ENCODE measurements around the gene ZBTB34.
"Not testable (repeated sequence)": the region's sequence is repeated elsewhere in the genome, so short reads cannot be mapped to it uniquely, and the experiment has no call there.

The ZBTB34 gene, protein sequence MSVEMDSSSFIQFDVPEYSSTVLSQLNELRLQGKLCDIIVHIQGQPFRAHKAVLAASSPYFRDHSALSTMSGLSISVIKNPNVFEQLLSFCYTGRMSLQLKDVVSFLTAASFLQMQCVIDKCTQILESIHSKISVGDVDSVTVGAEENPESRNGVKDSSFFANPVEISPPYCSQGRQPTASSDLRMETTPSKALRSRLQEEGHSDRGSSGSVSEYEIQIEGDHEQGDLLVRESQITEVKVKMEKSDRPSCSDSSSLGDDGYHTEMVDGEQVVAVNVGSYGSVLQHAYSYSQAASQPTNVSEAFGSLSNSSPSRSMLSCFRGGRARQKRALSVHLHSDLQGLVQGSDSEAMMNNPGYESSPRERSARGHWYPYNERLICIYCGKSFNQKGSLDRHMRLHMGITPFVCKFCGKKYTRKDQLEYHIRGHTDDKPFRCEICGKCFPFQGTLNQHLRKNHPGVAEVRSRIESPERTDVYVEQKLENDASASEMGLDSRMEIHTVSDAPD

DNA sequence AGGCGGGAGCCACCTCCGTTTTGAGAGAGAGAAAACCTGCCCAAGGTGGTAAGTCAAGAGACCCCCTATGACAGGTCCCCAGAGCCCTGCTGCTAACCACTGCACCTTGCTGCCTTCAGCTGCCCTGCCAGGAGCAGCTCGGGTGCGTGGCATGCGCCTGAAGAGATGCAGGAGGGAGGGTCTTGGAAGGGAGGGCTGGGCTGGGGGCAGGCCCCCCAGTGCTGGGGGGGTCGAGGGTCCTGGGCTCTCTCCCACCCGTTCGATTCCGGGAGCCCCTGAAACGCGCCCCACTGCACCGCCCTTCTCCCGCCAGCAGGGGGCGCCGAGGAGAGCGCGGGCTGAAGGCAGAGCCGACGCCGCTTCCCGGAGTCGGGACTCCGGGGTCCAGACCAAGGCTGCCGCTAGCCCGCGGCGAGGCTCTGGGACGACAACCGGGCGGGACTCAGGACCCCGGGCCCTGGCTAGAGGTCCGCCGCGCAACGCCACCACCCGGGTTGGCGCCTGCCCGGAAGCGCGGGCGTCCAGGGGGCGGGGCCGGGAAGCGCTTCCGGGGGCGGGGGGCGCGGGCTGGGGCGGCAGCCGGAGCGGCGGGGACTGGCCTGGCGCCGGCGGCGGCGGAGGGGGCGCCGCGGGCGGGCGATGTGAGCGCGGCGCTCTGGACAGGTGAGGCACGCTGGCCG, at the start of gene ZBTB34:
Gene ZBTB34 (plus strand): TSS at position 563 of the 680 bp plus-strand sequence. CDS start 18,761 bp downstream, outside the sequence.
- Histone ChIP-seq H3K4me1 (ENCODE audit: insufficient read depth, low read length) (peaks cover 21% of the 10 kb centered on the region), H3K9me3 (ENCODE audit: control insufficient read depth, insufficient read depth, low read length) (no peaks in the 10 kb centered on the region), H3K36me3 (ENCODE audit: insufficient read depth, low read length) (peaks cover 3% of the 10 kb centered on the region; the same call in 1 of the 2 replicates), H3K9ac (ENCODE audit: low read depth, low read length) (peak within 1 kb of the TSS; percentile 79)

DNA sequence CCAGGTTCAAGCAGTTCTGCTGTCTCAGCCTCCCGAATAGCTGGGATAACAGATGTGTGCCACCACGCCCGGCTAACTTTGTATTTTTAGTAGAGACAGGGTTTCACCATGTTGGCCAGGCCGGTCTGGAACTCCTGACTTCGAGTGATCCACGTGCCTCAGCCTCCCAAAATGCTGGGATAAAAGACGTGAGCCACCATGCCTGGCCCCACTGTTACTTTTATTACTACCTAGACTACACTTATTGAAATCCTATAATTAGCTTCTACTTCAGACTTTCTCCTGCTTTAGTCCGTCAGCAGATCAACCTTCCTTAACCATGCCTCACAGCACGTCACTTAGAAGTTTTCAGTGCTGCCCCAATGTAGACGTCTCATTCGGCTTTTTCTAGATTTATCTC, 47.4 kb upstream of the ZBTB34 start:
- Histone ChIP-seq H3K36me3 (ENCODE audit: insufficient read depth, low read length) (no peaks in the 10 kb centered on the region; the same call in 1 of the 2 replicates), H3K4me1 (ENCODE audit: insufficient read depth, low read length) (no peaks in the 10 kb centered on the region), H3K9me3 (ENCODE audit: control insufficient read depth, insufficient read depth, low read length) (peaks cover 4% of the 10 kb centered on the region; the same call in 1 of the 2 replicates), H3K9ac (ENCODE audit: low read depth, low read length) (no peak overlapping the region)

DNA sequence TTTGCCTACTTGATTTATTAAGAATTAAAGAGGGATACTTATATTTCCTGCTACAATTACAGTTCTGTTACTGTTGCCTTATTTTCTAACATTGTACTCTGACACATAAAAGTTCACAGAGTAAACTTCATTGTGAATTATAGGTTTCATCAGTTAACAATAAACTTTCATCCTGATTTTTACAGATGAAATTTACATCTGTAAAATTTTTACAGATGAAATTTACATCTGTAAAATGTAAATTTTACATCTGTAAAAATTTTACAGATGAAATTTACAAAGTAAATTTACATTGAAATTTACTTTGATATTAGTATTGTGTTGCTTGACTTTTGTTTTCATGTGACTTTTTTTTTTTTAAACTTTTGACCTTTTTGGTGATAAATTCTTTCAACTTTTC, 46.3 kb upstream of the ZBTB34 start:
- Histone ChIP-seq H3K36me3 (ENCODE audit: insufficient read depth, low read length) (no peaks in the 10 kb centered on the region; the same call in 1 of the 2 replicates), H3K9ac (ENCODE audit: low read depth, low read length) (no peak overlapping the region), H3K9me3 (ENCODE audit: control insufficient read depth, insufficient read depth, low read length) (peaks cover 8% of the 10 kb centered on the region), H3K4me1 (ENCODE audit: insufficient read depth, low read length) (no peaks in the 10 kb centered on the region)

DNA sequence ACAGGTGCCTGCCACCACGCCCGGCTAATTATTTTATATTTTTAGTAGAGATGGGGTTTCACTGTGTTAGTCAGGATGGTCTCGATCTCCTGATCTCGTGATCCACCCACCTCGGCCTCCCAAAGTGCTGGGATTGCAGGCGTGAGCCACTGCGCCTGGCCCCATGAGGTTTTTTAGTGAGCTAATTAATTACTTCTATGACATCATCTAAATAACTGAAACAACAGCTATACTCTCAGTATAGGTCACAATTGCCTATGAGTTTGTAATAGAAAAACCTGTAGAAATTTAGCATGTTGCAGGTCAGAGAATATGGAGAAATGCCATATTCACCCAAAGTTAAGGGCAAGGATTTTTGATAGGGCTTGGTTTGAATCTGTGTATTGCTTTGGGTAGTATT, 42.8 kb upstream of the ZBTB34 start:
- H3K36me3 ChIP-seq (ENCODE audit: insufficient read depth, low read length); H3K9ac ChIP-seq (ENCODE audit: low read depth, low read length); H3K4me1 ChIP-seq (ENCODE audit: insufficient read depth, low read length): not testable (repeated sequence)
- peaks cover 10% of the 10 kb centered on the region for H3K9me3 ChIP-seq (ENCODE audit: control insufficient read depth, insufficient read depth, low read length)

DNA sequence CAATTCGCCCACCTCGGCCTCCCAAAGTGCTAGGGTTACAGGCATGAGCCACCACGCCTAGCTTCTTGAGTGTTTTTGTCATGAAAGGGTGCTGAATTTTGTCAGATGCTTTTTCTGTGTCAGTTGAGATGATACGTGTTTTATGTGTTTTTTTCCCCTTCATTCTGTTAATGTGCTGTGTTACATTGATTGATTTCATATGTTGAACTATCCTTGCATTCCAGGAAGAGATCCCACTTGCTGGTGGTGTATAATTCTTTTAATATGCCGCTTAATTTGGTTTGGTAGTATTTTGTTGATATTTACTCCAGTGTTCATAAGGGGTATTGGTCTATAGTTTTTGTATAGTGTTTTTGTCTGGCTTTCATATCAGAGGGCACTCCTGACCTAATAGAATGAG, 42.0 kb upstream of the ZBTB34 start:
- Histone ChIP-seq H3K9me3 (ENCODE audit: control insufficient read depth, insufficient read depth, low read length) (peaks cover 10% of the 10 kb centered on the region), H3K36me3 (ENCODE audit: insufficient read depth, low read length) (no peaks in the 10 kb centered on the region; the same call in 1 of the 2 replicates), H3K4me1 (ENCODE audit: insufficient read depth, low read length) (no peaks in the 10 kb centered on the region), H3K9ac (ENCODE audit: low read depth, low read length) (no peak overlapping the region)

DNA sequence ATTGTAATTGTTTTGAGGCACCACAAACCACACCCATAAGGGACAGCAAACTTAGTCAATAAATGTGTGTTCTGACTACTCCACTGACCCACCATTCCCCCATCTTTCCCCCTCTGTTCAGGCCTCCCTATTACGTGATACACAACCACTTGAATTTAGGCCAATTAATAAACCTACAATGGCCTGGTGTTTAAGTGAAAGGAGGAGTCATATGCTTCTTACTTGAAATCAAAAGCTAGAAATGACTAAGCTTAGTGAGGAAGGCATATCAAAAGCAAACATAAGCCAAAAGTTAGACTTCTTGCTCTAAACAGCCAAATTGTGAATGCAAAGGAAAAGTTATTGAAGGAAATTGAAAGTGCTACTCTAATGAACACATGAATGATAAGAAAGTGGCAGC, 41.0 kb upstream of the ZBTB34 start:
- H3K9ac ChIP-seq (ENCODE audit: low read depth, low read length), result no peak overlapping the region
- H3K36me3 ChIP-seq (ENCODE audit: insufficient read depth, low read length), result no peaks in the 10 kb centered on the region; the same call in 1 of the 2 replicates
- H3K4me1 ChIP-seq (ENCODE audit: insufficient read depth, low read length), result no peaks in the 10 kb centered on the region
- peaks cover 10% of the 10 kb centered on the region for H3K9me3 ChIP-seq (ENCODE audit: control insufficient read depth, insufficient read depth, low read length)

DNA sequence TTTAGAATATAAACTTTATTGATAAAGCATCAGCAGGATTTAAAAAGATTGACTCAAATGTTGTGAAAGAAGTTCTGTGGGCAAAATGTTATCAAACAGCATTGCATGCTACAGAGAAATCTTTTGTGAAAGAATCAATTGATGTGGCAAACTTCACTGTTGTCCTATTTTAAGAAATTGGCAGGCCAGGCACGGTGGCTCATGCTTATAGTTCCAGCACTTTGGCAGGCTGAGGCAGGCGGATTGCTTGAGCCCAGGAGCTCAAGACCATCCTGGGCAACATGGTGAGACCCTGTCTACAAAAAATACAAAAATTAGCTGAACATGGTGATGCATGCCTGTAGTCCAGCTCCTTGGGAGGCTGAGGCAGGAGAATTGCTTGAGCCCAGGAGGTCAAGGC, 38.2 kb upstream of the ZBTB34 start:
- H3K4me1 ChIP-seq (ENCODE audit: insufficient read depth, low read length), result no peaks in the 10 kb centered on the region
- H3K9ac ChIP-seq (ENCODE audit: low read depth, low read length), result no peak overlapping the region
- peaks cover 10% of the 10 kb centered on the region for H3K9me3 ChIP-seq (ENCODE audit: control insufficient read depth, insufficient read depth, low read length)
- no peaks in the 10 kb centered on the region; the same call in 1 of the 2 replicates for H3K36me3 ChIP-seq (ENCODE audit: insufficient read depth, low read length)

DNA sequence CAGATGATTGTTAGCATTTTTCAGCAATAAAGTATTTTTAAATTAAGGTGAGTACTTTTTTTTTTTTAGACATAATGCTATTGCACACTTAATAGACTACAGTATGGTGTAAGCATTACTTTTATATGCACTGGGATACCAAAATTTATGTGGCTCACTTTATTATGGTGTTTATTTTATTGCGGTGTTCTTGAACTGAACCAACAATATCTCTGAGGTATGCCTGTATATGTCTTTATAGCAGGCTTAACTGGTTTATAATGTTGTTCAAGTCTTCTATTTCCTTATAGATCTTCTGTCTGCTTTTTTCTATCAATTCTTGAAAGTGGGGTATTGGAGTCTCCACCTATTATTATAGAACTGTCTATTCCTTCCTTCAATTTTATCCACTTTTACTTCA, 37.6 kb upstream of the ZBTB34 start:
- H3K9ac ChIP-seq (ENCODE audit: low read depth, low read length), result no peak overlapping the region
- H3K9me3 ChIP-seq (ENCODE audit: control insufficient read depth, insufficient read depth, low read length), result peaks cover 7% of the 10 kb centered on the region
- no peaks in the 10 kb centered on the region; the same call in 1 of the 2 replicates for H3K36me3 ChIP-seq (ENCODE audit: insufficient read depth, low read length)
- H3K4me1 ChIP-seq (ENCODE audit: insufficient read depth, low read length), result no peaks in the 10 kb centered on the region

DNA sequence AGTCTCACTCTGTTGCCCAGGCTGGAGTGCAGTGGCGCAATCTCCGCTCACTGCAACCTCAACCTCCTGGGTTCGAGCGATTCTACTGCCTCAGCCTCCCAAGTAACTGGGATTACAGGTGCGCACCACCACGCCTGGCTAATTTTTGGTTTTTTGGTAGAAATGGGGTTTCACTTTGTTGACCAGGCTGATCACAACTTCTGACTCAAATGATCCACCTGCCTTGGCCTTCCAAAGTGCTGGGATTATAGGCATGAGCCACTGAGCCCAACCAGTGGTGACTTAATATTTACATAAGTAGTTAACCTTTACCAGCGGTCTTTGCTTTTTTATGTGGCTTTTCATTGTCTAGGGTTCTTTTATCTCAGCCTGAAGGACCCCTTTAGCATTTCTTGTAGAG, 36.4 kb upstream of the ZBTB34 start:
- not testable (repeated sequence) for H3K4me1 ChIP-seq (ENCODE audit: insufficient read depth, low read length); H3K9ac ChIP-seq (ENCODE audit: low read depth, low read length); H3K9me3 ChIP-seq (ENCODE audit: control insufficient read depth, insufficient read depth, low read length); H3K36me3 ChIP-seq (ENCODE audit: insufficient read depth, low read length)

DNA sequence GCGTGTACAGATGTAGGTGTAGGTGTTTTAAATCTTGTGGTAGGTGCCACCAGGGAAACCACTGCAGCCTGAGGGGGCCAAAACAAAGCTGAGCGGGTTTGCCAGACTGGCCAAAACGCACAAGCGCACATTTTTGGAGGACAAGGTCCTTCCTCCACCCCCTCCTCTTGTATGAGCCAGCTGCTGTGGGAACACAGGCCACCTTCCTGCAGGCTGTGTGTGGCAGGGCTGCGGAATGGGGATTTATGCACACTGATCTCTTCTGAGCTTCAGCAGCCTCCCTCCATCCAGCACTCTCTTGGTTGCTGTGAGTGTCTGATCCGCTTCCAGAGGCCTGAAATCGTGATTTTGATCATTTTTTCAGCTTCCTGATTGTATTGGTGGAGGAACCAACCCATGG, 33.2 kb upstream of the ZBTB34 start:
- Histone ChIP-seq H3K36me3 (ENCODE audit: insufficient read depth, low read length) (no peaks in the 10 kb centered on the region; the same call in 1 of the 2 replicates), H3K4me1 (ENCODE audit: insufficient read depth, low read length) (no peaks in the 10 kb centered on the region), H3K9ac (ENCODE audit: low read depth, low read length) (no peak overlapping the region), H3K9me3 (ENCODE audit: control insufficient read depth, insufficient read depth, low read length) (no peaks in the 10 kb centered on the region)

DNA sequence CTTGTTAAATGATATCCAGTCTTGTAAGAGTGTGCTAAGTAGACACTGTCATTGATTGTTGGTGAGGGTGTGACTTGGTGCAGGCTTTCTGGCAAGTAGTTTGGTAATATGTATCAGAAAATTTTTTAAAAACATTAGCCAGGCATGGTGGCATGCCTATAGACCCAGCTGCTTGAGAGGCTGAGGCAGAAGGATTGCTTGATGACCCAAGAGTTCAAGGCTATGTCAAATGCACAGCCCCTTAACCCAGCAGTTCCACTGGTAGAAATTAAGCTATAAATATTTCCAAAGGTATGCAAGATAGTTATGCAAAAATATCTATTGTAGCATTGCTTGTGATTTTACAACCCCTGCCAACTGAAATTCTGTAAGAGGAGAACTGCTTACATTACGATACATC, 31.4 kb upstream of the ZBTB34 start:
- Histone ChIP-seq H3K9ac (ENCODE audit: low read depth, low read length) (no peak overlapping the region), H3K4me1 (ENCODE audit: insufficient read depth, low read length) (no peaks in the 10 kb centered on the region), H3K9me3 (ENCODE audit: control insufficient read depth, insufficient read depth, low read length) (no peaks in the 10 kb centered on the region), H3K36me3 (ENCODE audit: insufficient read depth, low read length) (no peaks in the 10 kb centered on the region; the same call in 1 of the 2 replicates)

DNA sequence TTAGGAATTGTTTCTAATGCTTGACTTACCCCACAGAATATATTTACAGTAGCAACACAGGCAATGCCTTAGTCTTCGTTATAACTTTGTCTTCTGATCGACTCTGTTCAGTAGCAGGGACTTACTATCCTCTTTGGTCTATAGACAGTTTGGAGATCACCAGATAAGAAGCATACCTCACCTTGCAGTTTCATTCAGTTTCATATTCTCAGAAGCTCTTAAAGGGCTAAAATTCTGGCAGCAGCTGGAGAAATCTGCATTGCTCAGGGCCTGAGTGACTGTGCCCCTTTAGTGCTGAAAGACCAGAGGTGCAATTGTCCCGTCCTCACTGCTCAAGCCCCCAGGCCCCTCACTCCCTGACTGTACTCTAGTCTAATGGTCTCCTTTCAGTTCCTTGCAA, 29.6 kb upstream of the ZBTB34 start:
- no peaks in the 10 kb centered on the region; the same call in 1 of the 2 replicates for H3K36me3 ChIP-seq (ENCODE audit: insufficient read depth, low read length)
- H3K9ac ChIP-seq (ENCODE audit: low read depth, low read length), result no peak overlapping the region
- no peaks in the 10 kb centered on the region for H3K4me1 ChIP-seq (ENCODE audit: insufficient read depth, low read length)
- no peaks in the 10 kb centered on the region for H3K9me3 ChIP-seq (ENCODE audit: control insufficient read depth, insufficient read depth, low read length)

DNA sequence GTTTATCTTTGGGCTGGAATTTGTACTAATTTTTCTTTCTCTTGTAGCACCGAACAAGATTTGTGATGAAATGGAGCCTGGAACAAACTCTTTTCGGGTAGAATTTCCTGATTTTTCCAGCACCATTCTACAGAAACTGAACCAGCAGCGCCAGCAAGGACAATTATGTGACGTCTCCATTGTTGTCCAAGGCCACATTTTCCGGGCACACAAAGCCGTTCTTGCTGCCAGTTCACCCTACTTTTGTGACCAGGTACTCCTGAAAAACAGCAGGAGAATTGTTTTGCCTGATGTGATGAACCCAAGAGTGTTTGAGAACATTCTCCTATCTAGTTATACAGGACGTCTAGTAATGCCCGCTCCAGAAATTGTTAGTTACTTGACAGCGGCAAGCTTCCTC, 28.0 kb upstream of the ZBTB34 start:
- H3K9me3 ChIP-seq (ENCODE audit: control insufficient read depth, insufficient read depth, low read length), result no peaks in the 10 kb centered on the region
- no peaks in the 10 kb centered on the region; the same call in 1 of the 2 replicates for H3K36me3 ChIP-seq (ENCODE audit: insufficient read depth, low read length)
- H3K4me1 ChIP-seq (ENCODE audit: insufficient read depth, low read length), result no peaks in the 10 kb centered on the region
- no peak overlapping the region for H3K9ac ChIP-seq (ENCODE audit: low read depth, low read length)

DNA sequence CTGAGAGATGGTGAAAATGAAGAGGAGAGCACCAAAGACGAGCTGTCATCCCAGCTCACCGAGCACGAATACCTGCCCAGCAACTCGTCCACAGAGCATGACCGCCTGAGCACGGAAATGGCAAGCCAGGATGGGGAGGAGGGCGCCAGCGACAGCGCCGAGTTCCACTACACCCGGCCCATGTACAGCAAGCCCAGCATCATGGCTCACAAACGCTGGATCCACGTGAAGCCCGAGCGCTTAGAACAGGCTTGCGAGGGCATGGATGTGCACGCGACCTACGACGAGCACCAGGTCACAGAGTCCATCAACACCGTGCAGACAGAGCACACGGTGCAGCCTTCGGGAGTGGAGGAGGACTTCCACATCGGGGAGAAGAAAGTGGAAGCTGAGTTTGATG, 27.4 kb upstream of the ZBTB34 start:
- no peaks in the 10 kb centered on the region; the same call in 1 of the 2 replicates for H3K36me3 ChIP-seq (ENCODE audit: insufficient read depth, low read length)
- no peaks in the 10 kb centered on the region for H3K9me3 ChIP-seq (ENCODE audit: control insufficient read depth, insufficient read depth, low read length)
- no peaks in the 10 kb centered on the region for H3K4me1 ChIP-seq (ENCODE audit: insufficient read depth, low read length)
- H3K9ac ChIP-seq (ENCODE audit: low read depth, low read length), result no peak overlapping the region

Data from ES-I3 (cell line).